HUES64 (cell line): ENCODE results near the gene MMGT1. TPM values are rescaled to one million over a fixed set of nuclear protein-coding genes. Genes with fewer than 3 reads are reported as not detected.

ENCODE experiments used
- H3K27ac ChIP-seq: 2 replicates; pipeline ENCODE4 v1.7.0; 2013; ENCODE audit warnings: low read depth, low read length, inconsistent platforms
- H3K27me3 ChIP-seq: 2 replicates; pipeline ENCODE4 v1.6.1; 2013; ENCODE audit warnings: mild to moderate bottlenecking, low read length; ENCODE audit not compliant: insufficient read depth
- H3K36me3 ChIP-seq: 2 replicates; pipeline ENCODE4 v1.6.1; 2013; ENCODE audit warnings: mild to moderate bottlenecking, low read length; ENCODE audit not compliant: insufficient read depth
- H3K4me1 ChIP-seq: 2 replicates; pipeline ENCODE4 v1.6.1; 2013; ENCODE audit warnings: mild to moderate bottlenecking, low read length, moderate library complexity; ENCODE audit not compliant: insufficient read depth
- H3K4me3 ChIP-seq: 2 replicates; pipeline ENCODE4 v1.5.1; 2013; ENCODE audit warnings: mild to moderate bottlenecking, low read length, moderate library complexity
- H3K9ac ChIP-seq: 2 replicates; pipeline ENCODE4 v1.6.1; 2013; ENCODE audit warnings: mild to moderate bottlenecking, low read depth, low read length
- H3K9me3 ChIP-seq: 2 replicates; pipeline ENCODE4 v1.6.1; 2013; ENCODE audit warnings: low read depth, low read length; ENCODE audit not compliant: insufficient read depth
- WGBS: fragments of 150-250, 120-280 bp; methylation state at CpG from one replicate; pipeline ENCODE4 v1.1.7; 2013; ENCODE audit warnings: missing lambda C conversion rate; 5-methylcytosine and 5-hydroxymethylcytosine counted together
- polyA plus RNA-seq, 2 experiments: library from polyadenylated mRNA; stranded (reverse); fragments of 50-300 nt; gene quantifications; one replicate each; pipeline ENCODE4 v1.2.3, GENCODE V29; 2013

The MMGT1 gene
- 14.8 TPM for polyA plus RNA-seq (2013, experiment 1 of 2)
- polyA plus RNA-seq (2013, experiment 2 of 2) = 17.1 TPM

DNA sequence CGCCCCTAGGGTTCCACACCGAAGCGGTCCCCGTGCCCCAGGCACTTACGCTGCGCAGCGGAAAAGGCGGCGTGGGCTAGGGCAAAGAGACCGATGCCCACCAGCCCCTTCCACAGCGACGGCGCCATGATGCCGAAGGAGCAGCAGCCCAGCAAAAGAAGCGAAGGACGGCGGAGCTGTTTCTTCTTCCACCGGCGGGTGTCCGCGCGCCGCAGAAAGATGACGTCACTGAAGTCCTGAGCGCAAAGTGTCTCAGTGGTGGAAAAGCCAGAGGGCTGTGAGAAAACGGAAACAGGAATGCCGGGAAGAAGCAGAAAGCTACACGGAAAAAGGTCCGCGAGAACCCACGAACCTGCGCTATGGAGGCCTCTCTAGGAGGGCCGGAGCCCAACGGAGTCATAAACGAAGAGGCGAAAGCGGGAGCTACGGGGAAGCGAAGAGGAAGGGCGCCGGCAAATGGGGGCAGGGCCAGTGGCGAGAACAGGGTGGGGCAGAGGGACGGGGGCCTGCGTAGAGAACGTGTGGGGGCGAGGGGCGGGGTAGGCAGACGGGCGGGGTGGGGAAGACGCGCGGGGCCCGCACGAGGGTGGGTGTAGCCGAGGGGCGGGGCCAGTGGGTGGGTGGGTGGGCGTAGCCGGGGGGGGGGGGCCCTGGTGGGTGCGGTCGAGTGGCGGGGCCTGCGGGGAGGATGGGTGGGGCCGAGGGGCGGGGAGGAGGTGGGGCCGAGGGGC lies at the start of gene MMGT1:
MMGT1 (minus strand) TSS at position 441 of the 731 bp plus-strand sequence; CDS start at position 128, 313 bp downstream.
- Histone ChIP-seq H3K27me3 (no peaks in the 10 kb centered on the region), H3K36me3 (peaks cover 6% of the 10 kb centered on the region), H3K4me1 (no peaks in the 10 kb centered on the region), H3K9me3 (no peaks in the 10 kb centered on the region), H3K9ac (peak within 1 kb of the TSS; percentile 94), H3K4me3 (peak within 1 kb of the TSS; percentile 99), H3K27ac (peak within 1 kb of the TSS; percentile 93)
- WGBS = under 1% methylated on average over 43 of the region's 65 CpGs

DNA sequence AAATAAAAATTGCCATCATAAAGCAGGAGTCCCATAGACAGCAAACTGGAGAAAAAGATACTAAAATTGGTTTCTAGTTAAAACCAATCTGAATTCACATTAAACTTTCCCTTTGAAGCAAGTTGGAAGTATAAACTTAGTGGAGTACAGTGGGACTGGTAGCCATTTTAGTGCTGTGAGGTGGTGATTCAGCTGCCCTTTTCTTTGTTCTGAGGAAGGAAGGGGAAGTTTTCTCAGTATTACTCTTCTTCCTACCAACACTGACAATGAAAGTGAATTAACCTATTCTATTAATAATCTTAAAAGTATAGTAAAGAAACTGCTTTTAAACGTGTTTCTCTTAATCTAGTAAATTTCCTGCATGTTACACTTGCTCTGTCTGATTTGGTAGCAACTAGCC lies 48.1 kb upstream of the MMGT1 start:
- no peaks in the 10 kb centered on the region for H3K4me1 ChIP-seq
- H3K4me3 ChIP-seq = no peak overlapping the region
- H3K36me3 ChIP-seq = peaks cover 42% of the 10 kb centered on the region
- H3K27me3 ChIP-seq = no peaks in the 10 kb centered on the region
- H3K27ac ChIP-seq = no peak overlapping the region
- no peak overlapping the region for H3K9ac ChIP-seq
- H3K9me3 ChIP-seq = no peaks in the 10 kb centered on the region
- WGBS = no CpG with 5 or more reads among the region's 1 CpG

DNA sequence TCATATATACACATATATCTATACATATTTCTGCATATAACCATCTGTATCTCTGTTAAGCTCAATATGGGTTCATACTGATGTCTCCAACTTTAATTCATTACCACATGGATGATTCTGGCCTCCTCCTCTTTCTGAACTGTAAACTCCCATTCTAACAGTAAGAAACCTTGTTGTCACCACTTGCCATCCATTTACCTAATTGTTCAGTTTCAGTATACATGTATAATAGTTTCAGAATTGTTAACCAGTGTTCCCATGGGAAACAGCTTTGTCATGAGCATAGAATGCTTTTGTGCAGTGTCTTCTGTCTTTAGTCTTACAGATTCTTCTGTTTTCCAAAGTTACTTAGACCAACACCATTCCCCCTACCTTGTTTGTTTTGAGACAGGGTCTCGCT lies 47.4 kb upstream of the MMGT1 start:
- Histone ChIP-seq H3K4me1 (no peaks in the 10 kb centered on the region), H3K27me3 (no peaks in the 10 kb centered on the region)
- 96% methylated on average over 1 of the region's 1 CpG for WGBS

DNA sequence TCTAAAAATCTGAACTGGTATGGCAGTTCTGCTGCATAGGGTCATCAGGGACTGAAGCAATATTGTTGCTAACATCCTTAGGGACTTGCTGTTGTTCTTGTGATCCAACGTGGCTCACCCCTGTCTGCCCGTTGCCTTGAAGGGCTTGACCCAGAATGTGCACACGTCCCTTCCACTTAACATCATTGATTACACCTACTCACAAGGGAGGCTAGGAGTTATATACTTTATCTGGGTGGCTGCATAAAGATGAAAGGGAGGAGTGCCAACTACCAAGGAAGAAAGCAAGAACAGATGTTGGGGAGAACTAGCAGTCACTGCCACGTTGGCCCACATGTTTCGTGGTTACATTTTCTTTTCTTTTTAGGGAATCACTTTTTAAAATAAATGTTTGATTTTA lies 45.4 kb upstream of the MMGT1 start:
- no peaks in the 10 kb centered on the region for H3K4me1 ChIP-seq
- no peak overlapping the region for H3K27ac ChIP-seq
- no peak overlapping the region for H3K9ac ChIP-seq
- no peaks in the 10 kb centered on the region for H3K9me3 ChIP-seq
- no peaks in the 10 kb centered on the region for H3K27me3 ChIP-seq
- H3K36me3 ChIP-seq = peaks cover 46% of the 10 kb centered on the region
- H3K4me3 ChIP-seq = no peak overlapping the region
- WGBS = 97% methylated on average over 4 of the region's 5 CpGs

More for the DNA sequence above, 47.4 kb upstream of the MMGT1 start:
- Histone ChIP-seq H3K36me3 (peaks cover 46% of the 10 kb centered on the region), H3K9me3 (no peaks in the 10 kb centered on the region), H3K9ac (no peak overlapping the region), H3K27ac (no peak overlapping the region), H3K4me3 (no peak overlapping the region)

DNA sequence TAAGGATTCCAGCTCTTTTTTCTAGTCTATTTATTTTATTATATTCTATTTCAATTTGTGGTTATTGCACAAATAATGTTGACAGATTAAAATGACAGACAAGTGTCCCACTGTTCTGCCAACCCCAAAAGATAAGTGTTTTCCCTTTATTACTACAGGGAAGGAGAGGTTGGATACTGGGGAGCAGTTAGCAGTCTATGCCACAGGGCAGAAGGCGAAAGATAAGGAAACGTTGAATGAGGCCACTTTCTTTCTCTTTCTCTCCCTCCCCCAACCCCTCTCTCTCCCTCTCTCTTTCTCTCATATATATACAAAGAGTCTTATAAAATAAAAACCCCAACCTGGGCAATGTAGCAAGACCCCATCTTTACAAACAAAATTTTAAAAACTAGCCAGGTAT lies 43.1 kb upstream of the MMGT1 start:
- Histone ChIP-seq H3K9me3 (no peaks in the 10 kb centered on the region), H3K4me1 (no peaks in the 10 kb centered on the region), H3K4me3 (no peak overlapping the region), H3K27ac (no peak overlapping the region), H3K27me3 (no peaks in the 10 kb centered on the region), H3K9ac (no peak overlapping the region), H3K36me3 (peaks cover 54% of the 10 kb centered on the region)
- WGBS = 80% methylated on average over 2 of the region's 2 CpGs

DNA sequence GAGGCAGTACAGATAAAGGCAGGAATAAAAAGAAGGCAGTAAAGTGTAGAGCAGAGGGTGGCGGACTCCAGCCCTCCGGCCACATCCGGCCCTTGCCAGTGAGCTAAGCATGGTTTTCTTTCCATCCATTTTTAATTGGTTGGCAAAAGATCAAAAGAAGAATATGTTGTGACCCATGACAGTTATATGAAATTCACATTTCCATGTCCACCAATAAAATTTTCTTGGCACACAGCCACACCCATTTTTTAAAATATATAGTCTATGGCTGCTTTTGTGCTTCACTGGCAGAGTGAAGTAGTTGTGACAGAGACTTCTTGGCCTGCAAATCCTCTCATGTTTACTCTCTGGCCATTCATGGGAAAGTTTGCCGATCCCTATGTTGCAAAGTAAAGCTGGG lies 41.2 kb upstream of the MMGT1 start:
- Histone ChIP-seq H3K4me1 (no peaks in the 10 kb centered on the region), H3K9ac (no peak overlapping the region), H3K4me3 (no peak overlapping the region), H3K36me3 (peaks cover 47% of the 10 kb centered on the region), H3K27ac (no peak overlapping the region), H3K27me3 (no peaks in the 10 kb centered on the region), H3K9me3 (no peaks in the 10 kb centered on the region)
- 97% methylated on average over 3 of the region's 4 CpGs for WGBS

DNA sequence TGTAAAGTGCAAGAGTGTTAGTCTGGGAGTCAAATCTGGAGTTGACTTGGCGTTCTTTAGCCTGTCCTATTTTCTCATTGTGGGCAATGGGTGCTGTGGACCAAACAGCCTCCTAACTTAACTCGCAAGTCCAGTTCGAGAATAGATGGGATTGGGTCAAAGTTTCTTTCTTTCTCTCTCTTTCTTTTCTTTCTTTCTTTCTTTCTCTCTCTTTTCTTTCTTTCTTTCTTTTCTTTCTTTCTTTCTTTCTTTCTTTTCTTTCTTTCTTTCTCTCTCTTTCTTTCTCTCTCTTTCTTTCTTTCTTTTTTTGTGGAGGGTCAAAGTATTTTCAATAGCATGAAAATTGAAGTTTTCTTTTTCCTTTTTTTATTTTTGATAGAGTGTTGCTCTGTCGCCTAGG lies 14.5 kb upstream of the MMGT1 start:
- 98% methylated on average over 3 of the region's 4 CpGs for WGBS
- Histone ChIP-seq H3K4me1 (0 out of 2 replicates have a peak, but pooled peaks cover 5% of the 10 kb centered on the region), H3K27ac (no peak overlapping the region), H3K9me3 (no peaks in the 10 kb centered on the region), H3K4me3 (no peak overlapping the region), H3K27me3 (no peaks in the 10 kb centered on the region), H3K9ac (no peak overlapping the region), H3K36me3 (no peaks in the 10 kb centered on the region)

DNA sequence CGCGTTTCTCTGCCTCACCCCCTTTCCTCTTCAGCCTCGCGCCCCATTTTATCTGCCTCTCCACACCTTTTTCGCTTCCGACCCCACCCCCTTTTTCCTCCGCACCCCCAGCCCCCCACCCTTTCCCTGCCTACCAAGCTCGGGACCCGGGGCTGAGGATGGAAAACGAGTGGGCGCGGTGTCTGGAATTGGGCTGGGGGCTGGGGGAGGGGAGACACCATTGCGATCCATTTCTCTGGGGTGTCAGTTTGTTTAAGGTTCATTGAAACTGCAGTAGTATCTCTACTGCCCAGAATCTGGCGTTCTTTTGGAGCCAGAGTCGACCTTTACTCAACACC lies 12.2 kb upstream of the MMGT1 start:
- Histone ChIP-seq H3K4me3 (peak overlapping the region; percentile 98), H3K27ac (no peak overlapping the region), H3K27me3 (no peaks in the 10 kb centered on the region), H3K9me3 (no peaks in the 10 kb centered on the region), H3K9ac (no peak overlapping the region), H3K36me3 (no peaks in the 10 kb centered on the region), H3K4me1 (0 out of 2 replicates have a peak, but pooled peaks cover 5% of the 10 kb centered on the region)
- 1% methylated on average over 12 of the region's 15 CpGs for WGBS

DNA sequence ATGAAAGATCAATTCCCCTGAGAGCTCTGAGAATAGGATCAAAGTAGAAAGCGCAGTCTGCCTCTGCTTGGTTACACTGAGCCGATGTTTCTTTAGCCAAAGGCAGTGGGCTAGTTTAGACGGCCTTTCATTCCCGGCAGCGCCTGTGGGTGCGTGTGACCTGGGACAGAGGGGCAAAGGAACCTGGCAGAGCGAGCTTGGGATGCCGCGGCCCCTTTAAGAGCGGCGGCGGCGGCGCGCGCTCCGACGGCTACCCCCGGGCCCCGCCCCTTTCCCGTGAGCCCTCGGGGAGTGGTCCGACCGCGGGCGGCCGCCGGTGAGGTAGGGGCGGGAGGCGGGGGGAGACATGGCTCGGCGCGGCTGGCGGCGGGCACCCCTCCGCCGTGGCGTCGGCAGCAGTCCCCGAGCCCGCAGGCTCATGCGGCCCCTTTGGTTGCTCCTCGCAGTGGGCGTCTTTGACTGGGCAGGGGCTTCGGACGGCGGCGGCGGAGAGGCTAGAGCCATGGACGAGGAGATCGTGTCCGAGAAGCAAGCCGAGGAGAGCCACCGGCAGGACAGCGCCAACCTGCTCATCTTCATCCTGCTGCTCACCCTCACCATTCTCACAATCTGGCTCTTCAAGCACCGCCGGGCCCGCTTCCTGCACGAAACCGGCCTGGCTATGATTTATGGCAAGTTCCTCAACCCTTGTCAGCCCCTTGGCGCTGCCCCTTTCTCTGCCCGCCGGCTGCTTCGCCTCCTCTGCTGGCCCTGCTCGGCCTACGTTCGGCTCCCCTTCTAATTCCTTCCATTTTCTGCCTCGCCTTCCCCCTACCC lies 11.6 kb upstream of the MMGT1 start, which contains the start of gene SLC9A6:
SLC9A6 (plus strand) TSS at position 279 of the 816 bp plus-strand sequence; CDS start at position 503, 224 bp downstream.
- H3K9me3 ChIP-seq = no peaks in the 10 kb centered on the region
- no peaks in the 10 kb centered on the region for H3K27me3 ChIP-seq
- H3K4me1 ChIP-seq = 0 out of 2 replicates have a peak, but pooled peaks cover 5% of the 10 kb centered on the region
- WGBS = under 1% methylated on average over 68 of the region's 68 CpGs
- H3K36me3 ChIP-seq = no peaks in the 10 kb centered on the region
- H3K4me3 ChIP-seq = peak within 1 kb of the TSS; percentile 98
- peak within 1 kb of the TSS; percentile 65; the same call in 1 of the 2 replicates for H3K27ac ChIP-seq
- H3K9ac ChIP-seq = peak within 1 kb of the TSS; percentile 70

DNA sequence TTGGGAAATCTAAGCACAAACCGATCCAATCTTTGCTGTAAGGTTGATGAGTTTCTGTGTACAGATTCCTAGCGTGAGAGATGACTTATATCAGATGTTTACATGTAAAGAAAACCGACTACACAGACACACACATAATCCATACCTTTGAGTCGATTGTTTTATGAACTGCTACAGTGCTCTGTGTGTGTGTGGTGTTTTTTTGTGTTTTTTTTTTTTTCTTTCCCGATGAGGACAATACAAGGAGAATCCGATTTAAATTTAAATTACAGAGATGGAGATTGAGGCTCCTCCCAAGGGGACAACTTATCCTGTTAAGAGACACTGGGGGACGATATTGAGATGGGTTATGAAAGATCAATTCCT lies 11.0 kb upstream of the MMGT1 start:
- peak overlapping the region; percentile 65; the same call in 1 of the 2 replicates for H3K27ac ChIP-seq
- H3K4me3 ChIP-seq = peak overlapping the region; percentile 98

DNA sequence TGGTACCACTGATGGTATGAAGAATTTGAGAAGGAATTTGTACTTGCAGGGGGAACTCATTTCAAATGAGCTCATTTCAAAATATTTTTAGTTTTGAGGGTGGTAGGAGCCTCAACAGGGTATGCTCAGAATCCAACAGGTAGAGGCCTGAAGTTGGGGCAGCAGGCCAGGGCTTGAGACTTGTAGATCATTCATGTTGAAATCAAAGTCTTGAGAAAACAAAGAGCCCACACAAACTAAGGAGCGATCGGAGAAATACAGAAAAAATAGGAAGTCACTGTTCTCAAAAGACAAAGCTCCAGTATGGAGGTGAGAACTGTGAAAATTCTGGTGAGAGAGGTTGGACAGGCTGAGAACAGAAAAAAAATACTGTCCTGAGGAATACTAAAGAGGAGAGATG lies 10.5 kb upstream of the MMGT1 start:
- H3K4me3 ChIP-seq = peak overlapping the region; percentile 98
- peak overlapping the region; percentile 70; the same call in 1 of the 2 replicates for H3K9ac ChIP-seq
- no peaks in the 10 kb centered on the region for H3K36me3 ChIP-seq
- no peak overlapping the region for H3K27ac ChIP-seq
- H3K27me3 ChIP-seq = no peaks in the 10 kb centered on the region
- 0 out of 2 replicates have a peak, but pooled peaks cover 5% of the 10 kb centered on the region for H3K4me1 ChIP-seq
- WGBS = 89% methylated on average over 2 of the region's 2 CpGs
- H3K9me3 ChIP-seq = no peaks in the 10 kb centered on the region

More for the DNA sequence above, 11.0 kb upstream of the MMGT1 start:
- H3K27me3 ChIP-seq = no peaks in the 10 kb centered on the region
- H3K9ac ChIP-seq = peak overlapping the region; percentile 70
- 0% methylated on average over 1 of the region's 7 CpGs for WGBS
- H3K4me1 ChIP-seq = 0 out of 2 replicates have a peak, but pooled peaks cover 5% of the 10 kb centered on the region
- no peaks in the 10 kb centered on the region for H3K36me3 ChIP-seq
- H3K9me3 ChIP-seq = no peaks in the 10 kb centered on the region
